Stimulated activated CD4-positive, alpha-beta T cell treated with anti-CD3 and anti-CD28 coated beads, Interleukin-1b, Interleukin-23, amount 100 ng/mL, for 24 hours (primary cell): ENCODE results near the gene TPCN1.

Experiments used
- DNase-seq, 4 experiments: peaks; one replicate each; pipeline ENCODE4 v3.0.0-alpha.2; 2020; ENCODE audit warnings: low read depth in 4 of 4, low spot score in 1 of 4

The TPCN1 gene

GRCh38 chr12:113221181-113221996, at the start of gene TPCN1:
TSS of gene TPCN1 (plus strand) at chr12:113221464. CDS start at chr12:113226853, 5,389 bp downstream.
- DNase-seq: peak; percentile 97 to 99 (median 98)

GRCh38 chr12:113171543-113171942, 49.7 kb upstream of the TPCN1 start:
- DNase-seq: no peak

GRCh38 chr12:113172185-113172584, 49.1 kb upstream of the TPCN1 start:
- DNase-seq: no peak

GRCh38 chr12:113173081-113173698, 48.1 kb upstream of the TPCN1 start:
- DNase-seq: no peak

GRCh38 chr12:113174461-113175384, 46.5 kb upstream of the TPCN1 start:
- peak; percentile 44 to 75 (median 62) for DNase-seq

- DNase-seq: no peak
Measured at GRCh38 chr12:113179023-113179422, 42.2 kb upstream of the TPCN1 start.

- DNase-seq: no peak
Measured at GRCh38 chr12:113180333-113180732, 40.9 kb upstream of the TPCN1 start.

- no peak for DNase-seq
Measured at GRCh38 chr12:113181975-113182374, 39.3 kb upstream of the TPCN1 start.

- no peak for DNase-seq
Measured at GRCh38 chr12:113183030-113183589, 38.2 kb upstream of the TPCN1 start.

GRCh38 chr12:113184098-113184899, 37.0 kb upstream of the TPCN1 start:
- DNase-seq: peak in 1 of 4 experiments; percentile 67

- DNase-seq: peak; percentile 67 to 85 (median 75)
Measured at GRCh38 chr12:113184900-113185179, 36.4 kb upstream of the TPCN1 start.

GRCh38 chr12:113185180-113186032, 35.9 kb upstream of the TPCN1 start, which contains the start of the genes DDX54 and RITA1:
TSS of gene DDX54 (minus strand) at chr12:113185478. CDS start at chr12:113185451, 27 bp downstream.
TSS of gene RITA1 (plus strand) at chr12:113185721. CDS start at chr12:113186747, 1,026 bp downstream.
- DNase-seq: peak; percentile 67 to 74 (median 72)

GRCh38 chr12:113186033-113186365, 35.3 kb upstream of the TPCN1 start:
- peak in 1 of 4 experiments; percentile 13 for DNase-seq

GRCh38 chr12:113186666-113187325, 34.5 kb upstream of the TPCN1 start:
- no peak for DNase-seq

GRCh38 chr12:113189361-113189760, 31.9 kb upstream of the TPCN1 start:
- DNase-seq: no peak

GRCh38 chr12:113190761-113191160, 30.5 kb upstream of the TPCN1 start:
- no peak for DNase-seq

GRCh38 chr12:113191227-113191626, 30.0 kb upstream of the TPCN1 start:
- no peak for DNase-seq

- DNase-seq: no peak
Measured at GRCh38 chr12:113194971-113195391, 26.3 kb upstream of the TPCN1 start.

GRCh38 chr12:113195598-113195997, 25.7 kb upstream of the TPCN1 start:
- DNase-seq: no peak
